MM.1S (cell line): ENCODE measurements around the gene R3HDM4.

ENCODE experiments used
- CTCF ChIP-seq: fragments of 300-600 bp; sonication (generic); IDR thresholded peaks from 2 replicates; pipeline ENCODE4 v1.5.1; 2016; ENCODE audit warnings: antibody characterized with exemption, low read length, mixed read lengths
- EZH2 ChIP-seq: fragments of 300-600 bp; sonication (generic); optimal IDR thresholded peaks from 2 replicates; pipeline ENCODE3; 2017; ENCODE audit warnings: low read depth, mild to moderate bottlenecking, antibody characterized with exemption, low read length, mixed read lengths
- EZH2phosphoT487 ChIP-seq: fragments of 300-600 bp; sonication (generic); IDR thresholded peaks from 2 replicates; pipeline ENCODE4 v1.6.1; 2018; ENCODE audit warnings: antibody characterized with exemption, low read length

- TF ChIP-seq CTCF: no peak
- TF ChIP-seq EZH2: no peak
- no peak for TF ChIP-seq EZH2phosphoT487
These were observed 1.6 kb downstream of the R3HDM4 start for GRCh38 chr19:911197-912033.
